Progenitor cell of endocrine pancreas (in vitro differentiated cells): ENCODE data around the gene ANAPC10. TPM values are rescaled to one million over a fixed set of nuclear protein-coding genes. Genes with fewer than 3 reads are reported as not detected.
A peak's percentile ranks its signal among the peaks of the same experiment; 100 is the strongest.
"Not testable (repeated sequence)": the region's sequence is repeated elsewhere in the genome, so short reads cannot be mapped to it uniquely, and the experiment has no call there.

Experiments used
- DNase-seq: peaks from one replicate; pipeline ENCODE4 v3.0.0; 2021; ENCODE audit warnings: low spot score; ENCODE audit not compliant: unreplicated experiment
- H3K27ac Mint-ChIP-seq: 2 replicates; pipeline ENCODE4 v1.8.0; 2021; ENCODE audit warnings: mild to moderate bottlenecking, moderate library complexity, mixed read lengths
- H3K27me3 Mint-ChIP-seq: 2 replicates; pipeline ENCODE4 v1.8.0; 2021; ENCODE audit warnings: mixed read lengths
- H3K36me3 Mint-ChIP-seq: 2 replicates; pipeline ENCODE4 v1.8.0; 2022; ENCODE audit warnings: mixed read lengths; ENCODE audit not compliant: insufficient read depth
- H3K4me1 Mint-ChIP-seq: 2 replicates; pipeline ENCODE4 v1.8.0; 2021; ENCODE audit warnings: low read depth, mixed read lengths
- H3K4me3 Mint-ChIP-seq: 2 replicates; pipeline ENCODE4 v1.8.0; 2021; ENCODE audit warnings: low read depth, mild to moderate bottlenecking, moderate library complexity, mixed read lengths
- H3K9me3 Mint-ChIP-seq: 2 replicates; pipeline ENCODE4 v1.8.0; 2021; ENCODE audit warnings: low read depth, mixed read lengths
- total RNA-seq: library from RNA; stranded (reverse); gene quantifications from 2 replicates; pipeline ENCODE4 v1.2.1, GENCODE V29; 2021
- TF ChIP-seq, protein P1 (sequence below): fragments of 200-600 bp; sonication (generic); IDR thresholded peaks from one replicate; pipeline ENCODE4 v1.5.0; 2021; ENCODE audit warnings: antibody characterized with exemption, mild to moderate bottlenecking; ENCODE audit not compliant: unreplicated experiment

ANAPC10 gene
- total RNA-seq, 1 donor from 2014 or later, result 22.5 TPM

DNA sequence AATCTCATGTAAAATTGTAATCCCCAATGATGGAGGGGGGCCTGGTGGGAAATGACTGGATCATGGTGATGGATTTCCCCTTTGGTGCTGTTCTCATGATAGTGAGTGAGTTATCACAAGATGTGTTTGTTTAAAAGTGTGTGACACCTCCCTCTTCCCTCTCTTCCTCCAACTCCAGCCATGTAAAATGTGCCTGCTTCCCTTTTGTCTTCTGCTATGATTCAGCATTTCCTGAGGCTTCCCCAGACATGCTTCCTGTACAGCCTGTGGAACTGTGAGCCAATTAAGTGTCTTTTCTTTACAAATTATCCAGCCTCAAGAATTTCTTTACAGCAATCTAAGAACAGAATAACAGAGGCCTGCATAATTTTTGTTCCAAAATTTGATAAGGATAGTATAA, 85.2 kb downstream of the ANAPC10 start:
- TF ChIP-seq, protein P1, sequence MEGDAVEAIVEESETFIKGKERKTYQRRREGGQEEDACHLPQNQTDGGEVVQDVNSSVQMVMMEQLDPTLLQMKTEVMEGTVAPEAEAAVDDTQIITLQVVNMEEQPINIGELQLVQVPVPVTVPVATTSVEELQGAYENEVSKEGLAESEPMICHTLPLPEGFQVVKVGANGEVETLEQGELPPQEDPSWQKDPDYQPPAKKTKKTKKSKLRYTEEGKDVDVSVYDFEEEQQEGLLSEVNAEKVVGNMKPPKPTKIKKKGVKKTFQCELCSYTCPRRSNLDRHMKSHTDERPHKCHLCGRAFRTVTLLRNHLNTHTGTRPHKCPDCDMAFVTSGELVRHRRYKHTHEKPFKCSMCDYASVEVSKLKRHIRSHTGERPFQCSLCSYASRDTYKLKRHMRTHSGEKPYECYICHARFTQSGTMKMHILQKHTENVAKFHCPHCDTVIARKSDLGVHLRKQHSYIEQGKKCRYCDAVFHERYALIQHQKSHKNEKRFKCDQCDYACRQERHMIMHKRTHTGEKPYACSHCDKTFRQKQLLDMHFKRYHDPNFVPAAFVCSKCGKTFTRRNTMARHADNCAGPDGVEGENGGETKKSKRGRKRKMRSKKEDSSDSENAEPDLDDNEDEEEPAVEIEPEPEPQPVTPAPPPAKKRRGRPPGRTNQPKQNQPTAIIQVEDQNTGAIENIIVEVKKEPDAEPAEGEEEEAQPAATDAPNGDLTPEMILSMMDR, result no peak

DNA sequence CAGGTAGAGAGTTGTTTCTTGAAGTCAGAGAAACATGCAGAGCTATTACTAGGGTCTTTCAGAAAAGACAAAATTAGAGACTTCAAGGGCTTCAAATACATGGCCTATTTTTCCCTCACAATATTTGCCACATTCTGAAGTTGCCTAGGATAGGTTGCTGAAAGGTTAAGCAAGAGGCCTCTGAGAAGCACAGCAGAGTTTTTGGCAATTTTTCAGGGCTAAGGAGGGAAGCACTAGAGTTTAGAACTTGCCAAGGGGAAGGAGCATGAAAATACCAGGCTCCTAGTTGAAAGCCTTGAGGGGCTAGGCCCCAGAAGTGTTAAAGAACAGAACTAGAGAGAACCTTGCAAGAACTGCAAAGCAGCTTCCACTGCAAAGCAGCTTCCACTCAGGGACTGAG, 86.4 kb downstream of the ANAPC10 start:
- H3K36me3 Mint-ChIP-seq, result peaks cover 34% of the 10 kb centered on the region
- no peaks in the 10 kb centered on the region for H3K27me3 Mint-ChIP-seq
- peaks cover 7% of the 10 kb centered on the region for H3K4me1 Mint-ChIP-seq
- H3K27ac Mint-ChIP-seq, result no peak overlapping the region
- TF ChIP-seq, protein P1, result no peak
- peaks cover 20% of the 10 kb centered on the region for H3K9me3 Mint-ChIP-seq
- no peak overlapping the region for H3K4me3 Mint-ChIP-seq
- no peak for DNase-seq

More for the DNA sequence above, 85.2 kb downstream of the ANAPC10 start:
- Mint-ChIP-seq H3K4me3 (no peak overlapping the region), H3K36me3 (peaks cover 33% of the 10 kb centered on the region), H3K27me3 (no peaks in the 10 kb centered on the region), H3K27ac (peak overlapping the region; percentile 22), H3K9me3 (peaks cover 22% of the 10 kb centered on the region), H3K4me1 (peaks cover 4% of the 10 kb centered on the region)
- no peak for DNase-seq

DNA sequence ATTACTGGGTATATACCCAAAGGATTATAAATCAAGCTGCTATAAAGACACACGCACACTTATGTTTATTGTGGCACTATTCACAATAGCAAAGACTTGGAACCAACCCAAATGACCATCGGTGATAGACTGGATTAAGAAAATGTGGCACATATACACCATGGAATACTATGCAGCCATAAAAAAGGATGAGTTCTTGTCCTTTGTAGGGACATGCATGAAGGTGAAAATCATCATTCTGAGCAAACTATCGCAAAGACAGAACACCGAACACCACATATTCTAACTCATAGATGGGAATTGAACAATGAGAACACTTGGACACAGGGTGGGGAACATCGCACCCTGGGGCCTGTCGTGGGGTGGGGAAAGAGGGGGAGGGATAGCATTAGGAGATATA, 87.7 kb downstream of the ANAPC10 start:
- not testable (repeated sequence) for H3K4me3 Mint-ChIP-seq, H3K27me3 Mint-ChIP-seq, DNase-seq, H3K4me1 Mint-ChIP-seq, H3K27ac Mint-ChIP-seq
- Mint-ChIP-seq H3K36me3 (peaks cover 26% of the 10 kb centered on the region), H3K9me3 (peaks cover 15% of the 10 kb centered on the region)

DNA sequence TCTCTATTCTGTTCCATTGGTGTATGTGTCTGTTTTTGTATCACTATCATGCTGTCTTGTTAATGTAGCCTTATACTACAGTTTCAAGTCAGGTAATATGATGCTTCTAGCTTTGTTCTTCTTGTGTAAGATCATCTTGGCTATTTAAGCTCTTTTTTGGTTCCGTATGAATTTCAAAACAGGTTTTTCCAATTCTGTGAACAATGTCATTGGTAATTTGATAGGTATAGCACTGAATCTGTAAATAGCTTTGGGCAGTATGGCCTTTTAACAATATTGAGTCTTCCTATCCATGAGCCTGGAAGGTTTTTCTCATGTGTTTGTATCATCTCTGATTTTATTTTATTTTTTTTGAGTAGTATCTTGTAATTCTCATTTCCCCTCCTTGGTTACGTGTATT, 94.3 kb downstream of the ANAPC10 start:
- Mint-ChIP-seq H3K36me3 (peaks cover 39% of the 10 kb centered on the region), H3K27ac (no peak overlapping the region), H3K9me3 (peaks cover 19% of the 10 kb centered on the region), H3K27me3 (no peaks in the 10 kb centered on the region), H3K4me3 (no peak overlapping the region), H3K4me1 (peaks cover 4% of the 10 kb centered on the region)
- no peak for DNase-seq
- TF ChIP-seq, protein P1, result no peak

DNA sequence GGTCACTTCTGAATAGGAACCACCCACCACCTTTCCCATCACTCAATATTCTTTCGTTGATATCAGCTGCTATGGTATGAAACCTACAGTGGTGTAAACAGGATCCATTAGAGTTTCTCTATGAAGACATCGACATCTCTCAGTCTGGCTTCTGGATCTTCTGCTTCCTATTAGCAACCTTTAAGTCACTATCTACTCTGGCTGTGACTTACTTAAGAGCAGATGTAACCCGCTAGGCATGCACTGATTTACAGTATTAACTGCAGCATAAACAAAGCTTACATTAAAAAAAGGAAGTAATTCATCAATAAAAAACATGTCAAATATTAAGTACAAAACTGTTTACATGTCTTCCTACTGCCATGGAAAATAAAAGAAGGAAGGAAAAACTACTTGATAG, 96.4 kb downstream of the ANAPC10 start:
- Mint-ChIP-seq H3K4me3 (no peak overlapping the region), H3K9me3 (peaks cover 27% of the 10 kb centered on the region), H3K27ac (no peak overlapping the region), H3K27me3 (no peaks in the 10 kb centered on the region), H3K4me1 (no peaks in the 10 kb centered on the region), H3K36me3 (peaks cover 33% of the 10 kb centered on the region)
- DNase-seq, result no peak
- TF ChIP-seq, protein P1, result no peak

DNA sequence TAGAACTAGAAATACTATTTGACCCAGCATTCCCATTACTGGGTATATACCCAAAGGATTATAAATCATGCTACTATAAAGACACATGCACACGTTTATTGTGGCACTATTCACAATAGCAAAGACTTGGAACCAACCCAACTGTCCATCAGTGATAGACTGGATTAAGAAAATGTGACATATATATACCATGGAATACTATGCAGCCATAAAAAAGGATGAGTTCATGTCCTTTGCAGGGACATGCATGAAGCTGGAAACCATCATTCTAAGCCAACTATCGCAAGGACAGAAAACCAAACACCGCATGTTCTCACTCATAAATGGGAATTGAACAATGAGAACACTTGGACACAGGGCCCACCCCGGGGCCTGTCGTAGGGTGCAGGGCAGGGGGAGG, 97.3 kb downstream of the ANAPC10 start:
- peaks cover 30% of the 10 kb centered on the region for H3K36me3 Mint-ChIP-seq
- not testable (repeated sequence) for H3K27me3 Mint-ChIP-seq, H3K4me1 Mint-ChIP-seq, H3K4me3 Mint-ChIP-seq, DNase-seq, H3K27ac Mint-ChIP-seq
- peaks cover 26% of the 10 kb centered on the region for H3K9me3 Mint-ChIP-seq
